Upper lobe of left lung (tissue), 6 donors: ENCODE results near the gene LHX3. TPM values are rescaled to one million over a fixed set of nuclear protein-coding genes. Genes with fewer than 3 reads are reported as not detected.
A peak's percentile ranks its signal among the peaks of the same experiment; 100 is the strongest.

Experiments
- ATAC-seq, 2 donors: fragments of 200-7000 bp; cut with Tn5 transposase; one replicate each; pipeline ENCODE4 v1.9.1; 2022; ENCODE audit warnings: mild to moderate bottlenecking in 2 of 2, moderate library complexity in 2 of 2; ENCODE audit not compliant: low FRiP score in 2 of 2
- DNase-seq, 2 donors: peaks; one replicate each; pipeline ENCODE4 v3.0.0-alpha.2; 2019 to 2020
- H3K27ac ChIP-seq, 4 donors: fragments of 200-600 bp; sonication (generic); one replicate each; pipeline ENCODE4 v1.5.1; 2016 to 2019
- H3K27me3 ChIP-seq, 4 donors: fragments of 200-600 bp; sonication (generic); one replicate each; pipeline ENCODE4 v1.5.1; 2017 to 2019
- H3K36me3 ChIP-seq, 4 donors: fragments of 200-600 bp; sonication (generic); one replicate each; pipeline ENCODE4 v1.5.1; 2016 to 2019
- H3K4me1 ChIP-seq, 4 donors: fragments of 200-600 bp; sonication (generic); one replicate each; pipeline ENCODE4 v1.5.1; 2018 to 2019
- H3K4me3 ChIP-seq, 4 donors: fragments of 200-600 bp; sonication (generic); one replicate each; pipeline ENCODE4 v1.5.1; 2017 to 2019; ENCODE audit warnings: mild to moderate bottlenecking in 2 of 4, moderate library complexity in 1 of 4
- H3K9me3 ChIP-seq, 4 donors: fragments of 200-600 bp; sonication (generic); one replicate each; pipeline ENCODE4 v1.5.1; 2018 to 2019
- EP300 ChIP-seq, 4 donors: sonication (generic); formaldehyde crosslinking; IDR thresholded peaks; one replicate each; pipeline ENCODE4 v1.5.1; 2017; ENCODE audit warnings: antibody characterized with exemption in 4 of 4, control low read depth in 2 of 4
- POLR2A ChIP-seq, 4 donors: fragments of 450-650 bp; IDR thresholded peaks; one replicate each; pipeline ENCODE4 v1.5.1; 2016 to 2017; ENCODE audit warnings: antibody characterized with exemption in 4 of 4, mild to moderate bottlenecking in 2 of 4
- POLR2AphosphoS5 ChIP-seq, 2 donors: sonication (generic); formaldehyde crosslinking; IDR thresholded peaks; one replicate each; pipeline ENCODE4 v1.5.1; 2017; ENCODE audit warnings: antibody characterized with exemption in 2 of 2
- WGBS, 2 donors: methylation state at CpG; one replicate each; pipeline ENCODE4 v1.1.5; 2017 to 2018; 5-methylcytosine and 5-hydroxymethylcytosine counted together
- total RNA-seq, 6 donors: library from RNA; depleted of rRNA in 4 of 6; stranded (reverse); fragments of >200 nt in 4 of 6; gene quantifications; one replicate each; pipeline versions ENCODE4 v1.1.0 to v1.2.1, GENCODE V29; 2016 to 2021
- TF ChIP-seq, protein P1 (sequence below), 6 experiments: fragments of 450-650 bp in 4 of 6; fragments of 200-600 bp in 2 of 6; sonication (generic) in 2 of 6; IDR thresholded peaks; one replicate each; pipeline ENCODE4 v1.5.1; 2016 to 2019; ENCODE audit warnings: antibody characterized with exemption in 6 of 6
- donor health status: DM: no; HTN: no; CAD: no; lungs with moderate emphysema.
- donor health status: DM: no; HTN: yes; CAD: no; lungs with severe emphysema.

LHX3 gene
- total RNA-seq, 6 donors from 2014 or later, result 0.20 TPM; not detected in 5

DNA sequence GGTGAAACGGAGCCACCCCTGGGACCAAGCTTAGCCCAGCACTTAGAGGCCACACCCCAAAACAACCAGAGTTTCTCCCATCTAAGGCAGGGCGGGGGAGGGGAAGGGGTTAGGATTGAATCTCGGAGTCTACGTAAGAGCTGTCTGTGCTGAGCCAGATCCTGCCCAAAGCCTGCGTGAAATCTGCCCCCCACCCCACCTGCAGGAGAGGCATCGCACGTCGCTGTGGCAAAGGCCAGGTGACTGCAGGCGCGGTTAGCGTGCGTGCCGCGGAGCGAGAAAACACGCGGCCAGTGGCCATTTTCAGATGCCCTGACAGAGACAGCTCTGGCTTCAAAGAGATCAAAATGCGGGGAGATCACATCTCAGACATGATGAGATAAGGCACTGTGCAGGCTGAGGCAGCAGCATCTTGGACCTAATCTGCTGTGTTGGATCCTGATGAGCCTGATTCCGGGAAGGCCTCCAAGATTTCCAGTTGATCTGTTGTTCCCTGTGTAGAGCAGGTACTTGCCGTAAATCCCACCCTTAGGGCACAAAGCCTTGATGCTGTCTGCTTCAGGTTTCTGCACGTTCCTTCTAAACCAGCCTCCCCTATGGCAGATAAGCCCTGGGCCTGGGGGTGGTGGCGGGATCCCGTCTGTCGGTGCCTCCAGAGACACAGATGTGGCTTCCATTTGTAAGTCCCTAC, 43.2 kb upstream of the LHX3 start:
- no peaks in the 10 kb centered on the region for H3K36me3 ChIP-seq
- TF ChIP-seq POLR2A (IDR thresholded peaks at IDR 0.05) (no peak), EP300 (IDR thresholded peaks at IDR 0.05) (no peak), POLR2AphosphoS5 (IDR thresholded peaks at IDR 0.05) (no peak)
- TF ChIP-seq, protein P1, sequence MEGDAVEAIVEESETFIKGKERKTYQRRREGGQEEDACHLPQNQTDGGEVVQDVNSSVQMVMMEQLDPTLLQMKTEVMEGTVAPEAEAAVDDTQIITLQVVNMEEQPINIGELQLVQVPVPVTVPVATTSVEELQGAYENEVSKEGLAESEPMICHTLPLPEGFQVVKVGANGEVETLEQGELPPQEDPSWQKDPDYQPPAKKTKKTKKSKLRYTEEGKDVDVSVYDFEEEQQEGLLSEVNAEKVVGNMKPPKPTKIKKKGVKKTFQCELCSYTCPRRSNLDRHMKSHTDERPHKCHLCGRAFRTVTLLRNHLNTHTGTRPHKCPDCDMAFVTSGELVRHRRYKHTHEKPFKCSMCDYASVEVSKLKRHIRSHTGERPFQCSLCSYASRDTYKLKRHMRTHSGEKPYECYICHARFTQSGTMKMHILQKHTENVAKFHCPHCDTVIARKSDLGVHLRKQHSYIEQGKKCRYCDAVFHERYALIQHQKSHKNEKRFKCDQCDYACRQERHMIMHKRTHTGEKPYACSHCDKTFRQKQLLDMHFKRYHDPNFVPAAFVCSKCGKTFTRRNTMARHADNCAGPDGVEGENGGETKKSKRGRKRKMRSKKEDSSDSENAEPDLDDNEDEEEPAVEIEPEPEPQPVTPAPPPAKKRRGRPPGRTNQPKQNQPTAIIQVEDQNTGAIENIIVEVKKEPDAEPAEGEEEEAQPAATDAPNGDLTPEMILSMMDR (IDR thresholded peaks at IDR 0.05), result no peak
- H3K9me3 ChIP-seq, result no peaks in the 10 kb centered on the region
- peaks cover 12 to 19% (median 15%) of the 10 kb centered on the region in 4 donors for H3K4me1 ChIP-seq
- WGBS, 2 donors, result 85 to 88% methylated on average over 22 to 24 of the region's 24 CpGs
- ATAC-seq (no peak), DNase-seq (peak in 1 of 2 donors; percentile 73)
- no peak overlapping the region for H3K27ac ChIP-seq
- H3K27me3 ChIP-seq, result no peaks in the 10 kb centered on the region
- H3K4me3 ChIP-seq, result no peak overlapping the region

DNA sequence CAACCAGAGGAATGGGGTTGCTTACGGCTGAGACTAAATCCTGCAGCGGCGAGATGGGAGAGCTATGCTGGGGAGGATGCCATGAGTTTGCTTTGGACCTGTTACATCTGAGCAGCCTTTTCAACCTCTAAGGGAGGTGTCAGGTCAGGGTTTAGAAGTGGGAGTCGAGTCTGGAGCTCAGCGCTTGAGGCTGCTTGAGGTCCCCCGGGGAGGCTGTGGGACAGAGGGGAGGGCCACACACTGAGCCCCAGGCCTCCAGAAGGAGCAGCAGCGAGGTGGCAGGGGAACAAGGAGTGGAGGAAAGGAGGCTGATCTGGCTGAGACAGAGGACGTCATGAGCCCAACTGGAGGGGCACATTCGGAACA, 42.6 kb upstream of the LHX3 start:
- H3K27me3 ChIP-seq, result no peaks in the 10 kb centered on the region
- 62 to 69% methylated on average over 8 of the region's 9 CpGs for WGBS, 2 donors
- DNase-seq, result peak in 1 of 2 donors; percentile 8
- H3K4me1 ChIP-seq, result peaks cover 12 to 19% (median 15%) of the 10 kb centered on the region in 4 donors
- H3K9me3 ChIP-seq, result no peaks in the 10 kb centered on the region
- ATAC-seq, result no peak
- TF ChIP-seq POLR2AphosphoS5 (IDR thresholded peaks at IDR 0.05) (no peak), EP300 (IDR thresholded peaks at IDR 0.05) (no peak)
- TF ChIP-seq, protein P1 (IDR thresholded peaks at IDR 0.05), result no peak
- H3K36me3 ChIP-seq, result no peaks in the 10 kb centered on the region
- no peak overlapping the region for H3K27ac ChIP-seq
- H3K4me3 ChIP-seq, result no peak overlapping the region

DNA sequence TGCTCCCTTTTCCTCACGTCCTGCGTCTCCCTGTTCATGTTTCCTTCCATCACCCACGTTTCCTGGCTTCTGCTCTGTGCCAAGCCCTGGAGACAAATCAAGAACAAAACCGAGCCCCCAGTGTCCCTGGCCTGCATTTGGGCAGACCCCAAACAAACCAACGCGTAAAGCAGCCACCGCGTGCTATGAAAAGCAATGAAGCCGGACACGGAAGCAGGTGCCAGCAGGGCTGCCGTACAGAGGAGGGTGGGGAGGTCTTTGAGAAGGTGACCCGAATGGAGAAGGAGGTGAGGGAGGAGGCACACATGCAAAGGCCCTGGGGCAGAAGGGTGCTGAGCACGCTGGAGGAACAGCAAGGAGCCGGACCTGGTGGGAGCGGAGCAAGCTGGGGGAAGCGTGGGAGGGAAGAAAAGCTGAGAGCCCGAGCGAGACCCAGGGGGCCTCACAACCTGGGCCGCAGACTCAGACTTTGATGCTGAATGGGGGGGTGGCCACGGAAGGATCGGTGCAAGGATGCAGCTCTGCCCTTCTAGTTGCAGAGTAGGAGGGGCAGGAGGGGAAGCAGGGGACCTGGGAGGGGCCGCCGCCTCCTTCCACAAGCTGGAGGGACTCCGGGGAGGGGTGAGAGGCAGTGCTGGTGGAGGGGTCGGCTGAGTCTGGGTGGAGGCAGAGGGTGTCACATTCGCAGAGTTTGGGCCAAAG, 42.1 kb upstream of the LHX3 start:
- Histone ChIP-seq H3K27ac (no peak overlapping the region), H3K4me3 (no peak overlapping the region), H3K9me3 (no peaks in the 10 kb centered on the region), H3K4me1 (peaks cover 12 to 19% (median 15%) of the 10 kb centered on the region in 4 donors), H3K27me3 (no peaks in the 10 kb centered on the region), H3K36me3 (no peaks in the 10 kb centered on the region)
- ATAC-seq, result no peak
- peak in 1 of 2 donors; percentile 66 for DNase-seq
- 75 to 79% methylated on average over 26 of the region's 26 CpGs for WGBS, 2 donors
- TF ChIP-seq POLR2A (IDR thresholded peaks at IDR 0.05), result no peak
- TF ChIP-seq EP300 (IDR thresholded peaks at IDR 0.05), result no peak
- no peak for TF ChIP-seq POLR2AphosphoS5 (IDR thresholded peaks at IDR 0.05)
- TF ChIP-seq, protein P1 (IDR thresholded peaks at IDR 0.05), result no peak

DNA sequence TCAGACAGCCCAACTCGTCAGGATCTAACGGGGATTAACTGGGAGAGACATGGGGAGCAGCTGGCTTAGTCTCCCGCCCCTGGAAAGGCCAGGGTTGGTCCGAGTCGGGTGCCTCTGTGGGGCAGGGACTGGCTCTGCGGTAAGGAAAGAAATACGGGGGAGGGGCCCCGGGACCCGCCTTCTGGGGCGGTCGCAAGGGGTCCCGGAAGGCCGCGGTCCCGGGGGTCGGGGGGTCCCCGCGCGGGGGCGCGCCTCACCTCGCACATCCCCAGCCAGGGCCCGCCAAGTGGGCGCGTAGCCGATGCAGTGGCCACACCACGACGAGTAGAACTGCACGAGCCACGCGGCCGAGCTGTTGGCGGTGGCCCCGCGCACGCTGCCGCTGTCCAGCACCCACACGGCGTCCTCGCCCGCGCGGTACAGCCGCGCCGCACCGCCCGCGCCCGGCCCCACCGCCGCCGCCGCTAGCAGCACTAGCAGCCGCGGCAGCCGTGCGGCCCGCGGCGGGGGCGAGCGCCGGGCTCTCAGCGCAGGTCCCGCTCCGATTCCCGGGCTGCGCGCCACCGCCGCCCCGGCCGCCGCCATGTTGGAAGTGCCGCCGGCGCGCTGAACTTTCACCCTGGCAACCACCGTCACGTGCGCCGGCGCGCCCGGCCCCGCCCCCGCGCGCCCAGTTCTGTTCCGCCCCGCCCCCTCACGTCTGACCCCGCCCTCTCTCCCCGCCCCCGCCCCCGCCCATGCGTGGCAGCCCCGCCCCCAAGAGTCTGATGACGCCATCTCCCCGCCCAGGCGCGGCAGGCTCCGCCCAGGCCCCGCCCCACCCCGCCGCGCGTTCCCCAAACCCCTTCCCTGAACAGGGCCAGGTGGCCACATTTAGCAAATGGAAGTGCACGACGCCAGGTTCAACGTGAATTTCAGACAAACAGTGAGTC, 40.6 kb upstream of the LHX3 start, which contains the start of gene QSOX2:
QSOX2 (minus strand) TSS at position 594 of the 932 bp plus-strand sequence; CDS start at position 585, 9 bp downstream.
- 2% methylated on average over 7 to 21 of the region's 112 CpGs for WGBS, 2 donors

More for the DNA sequence above, 40.6 kb upstream of the LHX3 start, which contains the start of gene QSOX2:
- DNase-seq (peak; percentile 85 to 97), ATAC-seq (peak; percentile 87 to 91)
- TF ChIP-seq POLR2AphosphoS5 (IDR thresholded peaks at IDR 0.05), result no peak
- peak in 1 of 4 donors; percentile 23 for TF ChIP-seq POLR2A (IDR thresholded peaks at IDR 0.05)
- TF ChIP-seq EP300 (IDR thresholded peaks at IDR 0.05), result no peak
- TF ChIP-seq, protein P1 (IDR thresholded peaks at IDR 0.05), result peak in 3 of 6 experiments; percentile 4 to 24 (median 23)
- H3K36me3 ChIP-seq, result no peaks in the 10 kb centered on the region
- H3K27ac ChIP-seq, result peak within 1 kb of the TSS in 1 of 4 donors; percentile 66
- H3K27me3 ChIP-seq, result no peaks in the 10 kb centered on the region
- H3K4me3 ChIP-seq, result peak within 1 kb of the TSS; percentile 70 to 96 (median 80)
- no peaks in the 10 kb centered on the region for H3K9me3 ChIP-seq
- peaks cover 12 to 20% (median 15%) of the 10 kb centered on the region in 4 donors for H3K4me1 ChIP-seq
